ENCODE measurements around the gene CRTC1. TPM values are rescaled to one million over a fixed set of nuclear protein-coding genes. Genes with fewer than 3 reads are reported as not detected.

The CRTC1 gene
- total RNA-seq, 4 donors from 2014 or later, result 2.8 to 8.8 (median 3.7) TPM

DNA sequence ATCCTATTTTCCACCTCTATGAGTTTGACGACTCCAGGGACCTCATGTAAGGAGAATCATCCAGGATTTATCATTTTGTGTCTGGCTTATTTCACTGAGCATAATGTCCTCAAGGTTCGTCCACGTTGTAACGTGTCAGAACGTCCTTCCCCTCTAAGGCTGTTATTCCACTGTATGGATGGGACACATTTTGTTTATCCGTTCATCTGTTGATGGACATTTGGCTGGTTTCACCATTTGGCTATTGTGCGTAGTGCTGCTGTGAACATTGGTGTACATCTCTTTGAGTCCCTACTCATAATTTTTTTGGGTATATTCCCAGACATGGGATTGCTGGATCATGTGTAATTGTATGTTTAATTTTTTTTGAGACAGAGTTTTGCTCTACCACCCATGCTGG lies 21.5 kb downstream of the CRTC1 start:
- no peak for DNase-seq
- intact Hi-C loops (cut with DNase I; ENCODE audit: low total_unique reads) (no loop called here), in situ Hi-C loops (cut with MboI; ENCODE audit: low sequenced_read_pairs in 4 of 4) (no loop called here)
- ATAC-seq, result no peak
- H3K4me3 ChIP-seq, result no peak overlapping the region
- H3K27ac ChIP-seq, result no peak overlapping the region
- H3K36me3 ChIP-seq, result no peaks in the 10 kb centered on the region
- H3K4me1 ChIP-seq, result peaks cover 15% of the 10 kb centered on the region in 2 donors
- H3K27me3 ChIP-seq, result no peaks in the 10 kb centered on the region
- H3K9me3 ChIP-seq, result no peaks in the 10 kb centered on the region
- TF ChIP-seq, protein P1, sequence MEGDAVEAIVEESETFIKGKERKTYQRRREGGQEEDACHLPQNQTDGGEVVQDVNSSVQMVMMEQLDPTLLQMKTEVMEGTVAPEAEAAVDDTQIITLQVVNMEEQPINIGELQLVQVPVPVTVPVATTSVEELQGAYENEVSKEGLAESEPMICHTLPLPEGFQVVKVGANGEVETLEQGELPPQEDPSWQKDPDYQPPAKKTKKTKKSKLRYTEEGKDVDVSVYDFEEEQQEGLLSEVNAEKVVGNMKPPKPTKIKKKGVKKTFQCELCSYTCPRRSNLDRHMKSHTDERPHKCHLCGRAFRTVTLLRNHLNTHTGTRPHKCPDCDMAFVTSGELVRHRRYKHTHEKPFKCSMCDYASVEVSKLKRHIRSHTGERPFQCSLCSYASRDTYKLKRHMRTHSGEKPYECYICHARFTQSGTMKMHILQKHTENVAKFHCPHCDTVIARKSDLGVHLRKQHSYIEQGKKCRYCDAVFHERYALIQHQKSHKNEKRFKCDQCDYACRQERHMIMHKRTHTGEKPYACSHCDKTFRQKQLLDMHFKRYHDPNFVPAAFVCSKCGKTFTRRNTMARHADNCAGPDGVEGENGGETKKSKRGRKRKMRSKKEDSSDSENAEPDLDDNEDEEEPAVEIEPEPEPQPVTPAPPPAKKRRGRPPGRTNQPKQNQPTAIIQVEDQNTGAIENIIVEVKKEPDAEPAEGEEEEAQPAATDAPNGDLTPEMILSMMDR (IDR thresholded peaks at IDR 0.05 in 4 of 5, conservative IDR thresholded peaks at IDR 0.05 in 1 of 5), result no peak
- TF ChIP-seq POLR2A (IDR thresholded peaks at IDR 0.05), result no peak

- Histone ChIP-seq H3K36me3 (no peaks in the 10 kb centered on the region), H3K4me1 (peaks cover 3 to 4% of the 10 kb centered on the region in 2 donors), H3K27ac (no peak overlapping the region), H3K9me3 (no peaks in the 10 kb centered on the region), H3K27me3 (no peaks in the 10 kb centered on the region), H3K4me3 (no peak overlapping the region)
- intact Hi-C loops (cut with DNase I; ENCODE audit: low total_unique reads) (no loop called here), in situ Hi-C loops (cut with MboI; ENCODE audit: low sequenced_read_pairs in 4 of 4) (no loop called here)
- ATAC-seq (peak in 1 of 2 donors; percentile 33), DNase-seq (peak in 1 of 2 donors; percentile 27)
- TF ChIP-seq, protein P1 (IDR thresholded peaks at IDR 0.05 in 4 of 5, conservative IDR thresholded peaks at IDR 0.05 in 1 of 5), result no peak
- no peak for TF ChIP-seq POLR2A (IDR thresholded peaks at IDR 0.05)
Observed at GRCh38 chr19:18708452-18709231, 25.2 kb downstream of the CRTC1 start.

- Histone ChIP-seq H3K27ac (no peak overlapping the region), H3K27me3 (no peaks in the 10 kb centered on the region), H3K9me3 (no peaks in the 10 kb centered on the region), H3K4me1 (peaks cover 6 to 9% of the 10 kb centered on the region in 2 donors), H3K36me3 (no peaks in the 10 kb centered on the region), H3K4me3 (no peak overlapping the region)
- ATAC-seq (no peak), DNase-seq (no peak)
- intact Hi-C loops (cut with DNase I; ENCODE audit: low total_unique reads), result no loop called here
- in situ Hi-C loops (cut with MboI; ENCODE audit: low sequenced_read_pairs in 4 of 4), result no loop called here
- TF ChIP-seq, protein P1 (IDR thresholded peaks at IDR 0.05 in 4 of 5, conservative IDR thresholded peaks at IDR 0.05 in 1 of 5), result no peak
- TF ChIP-seq POLR2A (IDR thresholded peaks at IDR 0.05), result no peak
Observed at GRCh38 chr19:18709546-18709945, 26.1 kb downstream of the CRTC1 start.

DNA sequence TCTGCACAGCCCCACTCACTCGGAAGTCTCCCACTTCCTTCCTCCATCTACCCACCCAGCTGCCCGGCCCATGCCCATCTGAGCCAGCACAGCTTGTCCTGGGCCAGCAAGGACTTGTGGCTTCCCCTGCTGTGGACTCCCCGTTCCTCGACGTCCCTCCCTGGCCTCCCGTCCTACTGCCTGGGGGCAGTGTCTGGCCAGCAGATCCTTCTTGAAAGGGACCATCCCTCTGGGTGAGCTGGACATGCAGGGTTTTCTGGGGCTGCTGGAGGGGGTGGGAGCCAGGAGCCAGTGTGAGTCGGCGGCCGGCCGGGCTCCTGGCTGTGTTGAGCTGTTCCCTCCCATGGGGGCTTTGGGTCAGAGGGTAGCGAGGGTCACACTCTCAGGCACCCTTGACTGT lies 26.7 kb downstream of the CRTC1 start:
- TF ChIP-seq, protein P1 (IDR thresholded peaks at IDR 0.05 in 4 of 5, conservative IDR thresholded peaks at IDR 0.05 in 1 of 5), result no peak
- no peak for TF ChIP-seq POLR2A (IDR thresholded peaks at IDR 0.05)
- no peak for DNase-seq
- no peak for ATAC-seq
- in situ Hi-C loops (cut with MboI; ENCODE audit: low sequenced_read_pairs in 4 of 4) (no loop called here), intact Hi-C loops (cut with DNase I; ENCODE audit: low total_unique reads) (no loop called here)
- no peaks in the 10 kb centered on the region for H3K27me3 ChIP-seq
- H3K9me3 ChIP-seq, result no peaks in the 10 kb centered on the region
- H3K27ac ChIP-seq, result no peak overlapping the region
- peaks cover 6 to 9% of the 10 kb centered on the region in 2 donors for H3K4me1 ChIP-seq
- no peak overlapping the region for H3K4me3 ChIP-seq
- H3K36me3 ChIP-seq, result no peaks in the 10 kb centered on the region
